Frontal cortex (tissue), 4 donors: Measurements from ENCODE around the gene RBM15. TPM values are rescaled to one million over a fixed set of nuclear protein-coding genes. Genes with fewer than 3 reads are reported as not detected.
A peak's percentile ranks its signal among the peaks of the same experiment; 100 is the strongest.

Experiments used
- DNase-seq, 2 donors: peaks; one replicate each; pipeline ENCODE4 v3.0.0; 2012; ENCODE audit warnings: low spot score in 2 of 2
- FAIRE-seq: peaks from 2 replicates; lab custom pipeline; 2012; peaks lifted over from hg19 to GRCh38; lab: Jason Lieb, UNC
- total RNA-seq: library from RNA; depleted of rRNA; stranded (reverse); fragments of >200 nt; gene quantifications from one replicate; pipeline ENCODE4 v1.2.3, GENCODE V29; 2014
- donor health status: control.
- donor health status: control.
- donor health status: control.

RBM15 gene
- total RNA-seq, 1 donor from 2014 or later = 34.2 TPM

GRCh38 chr1:110318046-110318445 is 21.1 kb upstream of the RBM15 start:
- FAIRE-seq (no peak), DNase-seq (no peak)

- DNase-seq (no peak), FAIRE-seq (no peak)
Observed at GRCh38 chr1:110319332-110320167, 19.6 kb upstream of the RBM15 start.

- FAIRE-seq (no peak), DNase-seq (no peak)
Observed at GRCh38 chr1:110320168-110320518, 19.0 kb upstream of the RBM15 start.

GRCh38 chr1:110321045-110321444 is 18.1 kb upstream of the RBM15 start:
- FAIRE-seq = no peak
- no peak for DNase-seq

GRCh38 chr1:110321846-110322245 is 17.3 kb upstream of the RBM15 start:
- FAIRE-seq (no peak), DNase-seq (no peak)

GRCh38 chr1:110324667-110325066 is 14.5 kb upstream of the RBM15 start:
- FAIRE-seq (no peak), DNase-seq (no peak)

- FAIRE-seq = no peak
- DNase-seq = no peak
Observed at GRCh38 chr1:110326826-110327225, 12.4 kb upstream of the RBM15 start.

GRCh38 chr1:110328274-110328673 is 10.9 kb upstream of the RBM15 start:
- no peak for DNase-seq
- FAIRE-seq = no peak

- DNase-seq (no peak), FAIRE-seq (no peak)
Observed at GRCh38 chr1:110328700-110329099, 10.5 kb upstream of the RBM15 start.

- FAIRE-seq (no peak), DNase-seq (no peak)
Observed at GRCh38 chr1:110335265-110335664, 3.9 kb upstream of the RBM15 start.

GRCh38 chr1:110336300-110337039 is 2.7 kb upstream of the RBM15 start:
- no peak for FAIRE-seq
- no peak for DNase-seq

- DNase-seq = peak in 1 of 2 donors; percentile 9
- FAIRE-seq = no peak
Observed at GRCh38 chr1:110337704-110338308, 1.4 kb upstream of the RBM15 start.

GRCh38 chr1:110338309-110338885 is 780 bp upstream of the RBM15 start:
- DNase-seq = peak; percentile 89 to 94
- no peak for FAIRE-seq

GRCh38 chr1:110339407-110340206 is 430 bp downstream of the RBM15 start:
- DNase-seq (peak in 1 of 2 donors; percentile 55), FAIRE-seq (no peak)

- FAIRE-seq = no peak
- no peak for DNase-seq
Observed at GRCh38 chr1:110340207-110340468, 961 bp downstream of the RBM15 start.

GRCh38 chr1:110341146-110341871 is 2.1 kb downstream of the RBM15 start:
- FAIRE-seq (no peak), DNase-seq (no peak)

- FAIRE-seq (no peak), DNase-seq (no peak)
Observed at GRCh38 chr1:110341872-110342331, 2.7 kb downstream of the RBM15 start.

- DNase-seq (no peak), FAIRE-seq (no peak)
Observed at GRCh38 chr1:110343249-110343648, 4.1 kb downstream of the RBM15 start.

GRCh38 chr1:110344152-110344551 is 5.0 kb downstream of the RBM15 start:
- DNase-seq (no peak), FAIRE-seq (no peak)
